Smooth muscle cell of the pulmonary artery (primary cell): ENCODE results near the gene EMCN. TPM values are rescaled to one million over a fixed set of nuclear protein-coding genes. Genes with fewer than 3 reads are reported as not detected.

Experiments
- total RNA-seq: library from RNA; depleted of rRNA; stranded (reverse); fragments of >200 nt; gene quantifications from 2 replicates; pipeline ENCODE4 v1.2.3, GENCODE V29; 2014

EMCN gene
- total RNA-seq, result 3.6 and 4.1 TPM in 2 replicates

GRCh38 chr4:100517864-100518341 is at the start of gene EMCN:
Gene EMCN (minus strand): TSS chr4:100518022. CDS start chr4:100517914, 108 bp downstream.

